Right atrium auricular region (tissue), 2 donors: ENCODE data around the gene SPATA18. TPM values are rescaled to one million over a fixed set of nuclear protein-coding genes. Genes with fewer than 3 reads are reported as not detected.

Source experiments
- DNase-seq: peaks from one replicate; pipeline ENCODE4 v3.0.0-alpha.2; 2019; ENCODE audit warnings: low spot score
- H3K27ac ChIP-seq, 2 donors: fragments of 200-600 bp; sonication (generic); 1 replicate in 1 of 2; 2 replicates in 1 of 2; pipeline ENCODE4 v1.5.1; 2016 to 2019
- H3K27me3 ChIP-seq, 2 donors: fragments of 200-600 bp; sonication (generic); one replicate each; pipeline versions ENCODE4 v1.5.1 to v1.6.0; 2017 to 2019
- H3K36me3 ChIP-seq: fragments of 200-600 bp; sonication (generic); one replicate; pipeline ENCODE4 v1.5.1; 2016
- H3K4me1 ChIP-seq, 2 donors: fragments of 200-600 bp; sonication (generic); one replicate each; pipeline versions ENCODE4 v1.5.1 to v1.6.0; 2017 to 2019
- H3K4me3 ChIP-seq, 2 donors: fragments of 200-600 bp; sonication (generic); 1 replicate in 1 of 2; 2 replicates in 1 of 2; pipeline ENCODE4 v1.5.1; 2017 to 2019; ENCODE audit warnings: mild to moderate bottlenecking in 1 of 2, moderate library complexity in 1 of 2
- H3K9me3 ChIP-seq, 2 donors: fragments of 200-600 bp; sonication (generic); one replicate each; pipeline ENCODE4 v1.5.1; 2019
- CTCF ChIP-seq, 2 donors: fragments of 200-600 bp; sonication (generic); IDR thresholded peaks; one replicate each; pipeline ENCODE4 v1.5.1; 2019; ENCODE audit warnings: antibody characterized with exemption in 2 of 2
- total RNA-seq, 2 donors: library from RNA; depleted of rRNA; stranded (reverse); fragments of >200 nt; gene quantifications; one replicate each; pipeline ENCODE4 v1.1.0, GENCODE V29; 2016

The SPATA18 gene
- total RNA-seq, 2 donors from 2014 or later, result 2.2 to 4.3 TPM

DNA sequence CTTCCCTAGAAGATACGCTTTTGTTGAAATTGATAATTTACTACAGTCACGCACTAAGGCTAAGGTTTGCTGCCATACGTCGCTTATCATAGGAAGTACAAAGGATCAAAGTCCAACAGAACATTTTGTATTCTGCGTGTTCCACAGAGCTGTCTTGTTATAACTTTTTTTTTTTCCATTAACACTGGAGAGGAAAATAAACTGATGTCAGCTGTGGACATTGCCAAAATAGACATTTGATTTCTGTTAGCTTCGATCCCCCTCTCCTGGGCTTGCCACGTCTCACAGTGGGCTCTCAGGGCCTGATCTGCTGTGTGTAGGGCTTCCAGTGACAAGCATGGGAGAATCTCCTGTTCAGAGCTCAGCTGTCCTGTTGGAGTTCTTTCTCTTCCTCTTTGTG is 93.3 kb downstream of the SPATA18 start:
- no peaks in the 10 kb centered on the region for H3K27me3 ChIP-seq
- TF ChIP-seq CTCF (IDR thresholded peaks at IDR 0.05), result no peak
- no peaks in the 10 kb centered on the region for H3K4me1 ChIP-seq
- H3K4me3 ChIP-seq, result no peak overlapping the region
- peaks cover 0 to 6% of the 10 kb centered on the region in 2 donors for H3K9me3 ChIP-seq
- DNase-seq, result no peak
- no peaks in the 10 kb centered on the region for H3K36me3 ChIP-seq
- no peak overlapping the region for H3K27ac ChIP-seq

Other genes starting within 250 kb of the SPATA18 start
- gene DCUN1D4, start 208.2 kb upstream of the SPATA18 start, total RNA-seq, result 10 to 100 TPM; 22.6 to 26.1 TPM
- gene LRRC66, start 30.9 kb upstream of the SPATA18 start, total RNA-seq, result under 1 TPM in 1 of 2 donors, not detected in 1; 0.08 TPM
- 10 to 100 TPM; 34.2 to 63.9 TPM for gene SGCB, start 13.0 kb upstream of the SPATA18 start, total RNA-seq